HL-60 (cell line): ENCODE data around the gene NRAP.

Experiments
- DNase-seq, 2 experiments: peaks; one replicate each; pipeline ENCODE4 v3.0.0-alpha.2; 2010 to 2020; ENCODE audit warnings: low read depth in 1 of 2, low spot score in 1 of 2
- H3K27ac ChIP-seq: fragments of 250-450 bp; sonication (Bioruptor Pico); replicated peaks from 2 replicates; pipeline ENCODE4 v1.5.1; 2020; ENCODE audit warnings: mild to moderate bottlenecking, moderate library complexity
- H3K27me3 ChIP-seq: fragments of 250-450 bp; sonication (Bioruptor Pico); 2 replicates; pipeline ENCODE4 v1.5.1; 2021; ENCODE audit warnings: mild to moderate bottlenecking, moderate library complexity; ENCODE audit not compliant: insufficient read depth, poor library complexity, severe bottlenecking
- H3K4me3 ChIP-seq: replicated peaks from 2 replicates; pipeline ENCODE4 v1.5.1; 2011; ENCODE audit warnings: mild to moderate bottlenecking, control low read depth, low read length; ENCODE audit not compliant: insufficient read depth
- CTCF ChIP-seq: IDR thresholded peaks from one replicate; pipeline ENCODE4 v1.5.1; 2011; ENCODE audit warnings: low read length, control low read depth, inconsistent platforms; ENCODE audit not compliant: insufficient read depth
- GABPA ChIP-seq: IDR thresholded peaks from 2 replicates; pipeline ENCODE4 v1.6.1; 2012; ENCODE audit warnings: low read depth
- POLR2AphosphoS5 ChIP-seq: IDR thresholded peaks from 2 replicates; pipeline ENCODE4 v1.6.1; 2012; ENCODE audit warnings: low read depth
- REST ChIP-seq: IDR thresholded peaks from 2 replicates; pipeline ENCODE4 v1.6.1; 2012; ENCODE audit warnings: low read depth; ENCODE audit not compliant: insufficient replicate concordance
- SPI1 ChIP-seq: IDR thresholded peaks from 2 replicates; pipeline ENCODE4 v1.6.1; 2012; ENCODE audit warnings: low read depth, mild to moderate bottlenecking, borderline replicate concordance

Gene NRAP

GRCh38 chr10:113712024-113712423 lies 48.2 kb upstream of the NRAP start:
- Histone ChIP-seq H3K27ac (no peak overlapping the region), H3K4me3 (no peak overlapping the region), H3K27me3 (no peaks in the 10 kb centered on the region)
- TF ChIP-seq GABPA (no peak), POLR2AphosphoS5 (no peak), SPI1 (no peak)
- DNase-seq: no peak

- H3K27ac ChIP-seq: no peak overlapping the region
- TF ChIP-seq POLR2AphosphoS5 (no peak), CTCF (no peak), REST (no peak), GABPA (no peak)
- no peak for DNase-seq
- no peaks in the 10 kb centered on the region for H3K27me3 ChIP-seq
- no peak overlapping the region for H3K4me3 ChIP-seq
Measured at GRCh38 chr10:113711142-113711541, 47.3 kb upstream of the NRAP start.

- no peak overlapping the region for H3K4me3 ChIP-seq
- DNase-seq: no peak
- no peaks in the 10 kb centered on the region for H3K27me3 ChIP-seq
- TF ChIP-seq POLR2AphosphoS5: no peak
- no peak for TF ChIP-seq REST
- TF ChIP-seq SPI1: no peak
- no peak for TF ChIP-seq CTCF
- TF ChIP-seq GABPA: no peak
- no peak overlapping the region for H3K27ac ChIP-seq
Measured at GRCh38 chr10:113709221-113709838, 45.5 kb upstream of the NRAP start.

- H3K27me3 ChIP-seq: no peaks in the 10 kb centered on the region
- peak; percentile 57 for TF ChIP-seq SPI1
- TF ChIP-seq GABPA: no peak
- TF ChIP-seq CTCF: no peak
- no peak for TF ChIP-seq REST
- no peak for TF ChIP-seq POLR2AphosphoS5
- no peak overlapping the region for H3K27ac ChIP-seq
- DNase-seq: no peak
- no peak overlapping the region for H3K4me3 ChIP-seq
Measured at GRCh38 chr10:113708640-113709039, 44.8 kb upstream of the NRAP start.
